ENCODE results near the gene SMTNL2.
A peak's percentile ranks its signal among the peaks of the same experiment; 100 is the strongest.

The SMTNL2 gene

DNA sequence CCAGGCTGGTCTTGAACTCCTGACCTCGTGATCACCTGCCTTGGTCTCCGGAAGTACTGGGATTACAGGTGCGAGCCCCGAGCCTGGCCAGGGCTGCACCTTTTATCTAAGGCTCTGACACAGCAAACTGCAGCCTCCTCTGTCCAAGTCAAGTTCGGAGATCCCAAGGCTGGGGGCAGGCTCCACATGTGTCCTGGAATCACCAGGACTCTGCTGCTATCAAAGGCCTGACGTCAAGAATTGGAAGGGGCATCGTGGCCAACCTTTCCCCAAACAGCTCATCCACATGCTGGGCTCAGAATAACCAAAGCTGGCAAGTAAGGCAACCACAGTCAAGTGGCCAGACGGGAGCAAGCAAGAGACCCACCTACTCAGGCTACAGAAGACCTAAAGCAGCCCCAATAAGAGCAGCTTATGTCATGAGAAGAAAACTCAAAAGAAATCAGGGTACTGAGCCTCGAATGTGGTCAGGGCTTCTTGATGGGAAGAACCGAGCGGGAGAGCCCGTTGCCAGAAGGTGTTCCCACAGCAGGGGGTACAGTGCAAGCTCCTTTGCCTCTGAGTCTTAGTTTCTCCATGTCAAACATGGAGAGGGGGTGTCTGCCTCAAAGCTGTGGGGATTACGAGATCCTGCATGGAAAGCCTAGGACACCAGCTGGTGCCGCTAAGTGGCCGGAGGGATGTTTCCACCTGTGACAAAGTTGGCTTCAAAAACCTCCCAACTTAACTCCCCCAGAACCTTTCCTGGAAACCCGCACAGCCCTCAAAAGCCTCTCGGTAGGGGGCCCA, 37.0 kb upstream of the SMTNL2 start:
- no peak overlapping the region for H3K27ac ChIP-seq (ENCODE audit: low read depth, low read length)
- H3K4me1 ChIP-seq (ENCODE audit: control insufficient read depth, insufficient read depth, low read length, unreplicated experiment): peaks cover 4% of the 10 kb centered on the region
- no peaks in the 10 kb centered on the region for H3K27me3 ChIP-seq (ENCODE audit: insufficient read depth, low read length)
- H3K4me3 ChIP-seq (ENCODE audit: low read depth, low read length): no peak overlapping the region
- H3K36me3 ChIP-seq (ENCODE audit: insufficient read depth, low read length): peaks cover 23% of the 10 kb centered on the region; the same call in 1 of the 2 replicates
- H2AFZ ChIP-seq (ENCODE audit: low read length, unreplicated experiment): no peak overlapping the region
- peaks cover under 1% of the 10 kb centered on the region for H3K79me2 ChIP-seq (ENCODE audit: control insufficient read depth, insufficient read depth, low read length, unreplicated experiment)

DNA sequence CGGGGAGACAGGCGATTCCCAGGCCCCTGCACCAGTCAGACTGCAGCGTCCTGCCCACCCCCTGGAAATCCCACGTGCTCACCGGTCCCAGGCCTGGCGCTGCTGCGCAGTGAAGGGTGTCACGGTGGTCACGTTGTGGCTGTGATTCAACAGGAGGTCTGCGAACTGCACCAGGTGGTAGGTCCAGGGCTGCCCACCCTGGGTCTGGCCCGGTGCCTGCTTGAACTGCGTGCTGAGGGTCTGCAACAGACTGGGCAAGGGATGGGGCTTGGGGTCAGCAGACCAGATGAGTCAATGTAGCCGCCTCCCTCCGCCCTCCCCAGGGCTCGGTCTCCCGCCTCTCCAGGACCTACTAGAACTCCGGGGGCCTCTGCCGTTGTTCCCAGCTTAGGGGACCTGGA, 36.3 kb upstream of the SMTNL2 start:
- no peak overlapping the region for H3K4me3 ChIP-seq (ENCODE audit: low read depth, low read length)
- H3K27me3 ChIP-seq (ENCODE audit: insufficient read depth, low read length): no peaks in the 10 kb centered on the region
- peaks cover 4% of the 10 kb centered on the region for H3K4me1 ChIP-seq (ENCODE audit: control insufficient read depth, insufficient read depth, low read length, unreplicated experiment)
- H3K36me3 ChIP-seq (ENCODE audit: insufficient read depth, low read length): peaks cover 27% of the 10 kb centered on the region; the same call in 1 of the 2 replicates
- no peak overlapping the region for H3K27ac ChIP-seq (ENCODE audit: low read depth, low read length)
- peaks cover 3% of the 10 kb centered on the region for H3K79me2 ChIP-seq (ENCODE audit: control insufficient read depth, insufficient read depth, low read length, unreplicated experiment)
- no peak overlapping the region for H2AFZ ChIP-seq (ENCODE audit: low read length, unreplicated experiment)

DNA sequence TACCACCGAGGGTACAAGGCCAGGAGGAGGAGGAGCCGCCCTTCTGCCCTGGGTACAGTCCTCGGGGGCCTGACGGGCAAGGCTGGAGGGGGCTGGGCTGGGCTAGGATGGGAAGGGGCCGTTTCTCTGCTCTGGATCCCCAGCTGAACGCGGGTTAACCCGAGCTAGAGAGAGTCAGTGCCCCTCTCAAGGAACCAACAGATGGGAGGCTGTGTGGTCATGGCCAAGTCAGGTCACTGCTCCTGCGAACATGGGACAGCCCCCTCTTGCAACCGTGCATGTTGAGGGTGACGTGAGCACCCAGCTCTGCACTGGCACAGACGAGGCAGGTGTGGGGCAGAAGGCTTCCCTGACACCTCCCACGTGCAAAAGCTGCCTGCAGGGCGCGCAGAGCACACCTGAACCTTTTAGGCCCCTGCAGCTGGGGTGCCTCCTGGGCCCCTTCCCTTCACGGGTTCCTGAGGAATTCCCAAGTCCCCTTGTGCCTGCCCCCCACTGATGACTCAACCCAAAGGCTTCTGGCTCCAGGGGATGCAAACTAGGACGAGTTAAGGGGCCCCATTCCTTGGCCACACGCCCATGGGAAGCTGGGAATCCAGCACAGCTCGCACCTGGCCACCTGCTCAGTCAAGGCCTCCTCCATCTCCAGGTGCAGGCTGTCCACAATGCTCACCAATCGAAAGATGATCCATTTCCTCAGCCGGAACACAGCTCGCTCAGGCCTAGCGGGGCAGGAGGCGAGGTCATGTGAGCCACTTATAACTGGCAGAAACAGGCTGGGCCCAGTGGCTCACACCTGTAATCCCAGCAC, 35.4 kb upstream of the SMTNL2 start:
- Histone ChIP-seq H3K27me3 (ENCODE audit: insufficient read depth, low read length) (no peaks in the 10 kb centered on the region), H3K27ac (ENCODE audit: low read depth, low read length) (no peak overlapping the region), H3K36me3 (ENCODE audit: insufficient read depth, low read length) (peaks cover 29% of the 10 kb centered on the region; the same call in 1 of the 2 replicates), H3K4me1 (ENCODE audit: control insufficient read depth, insufficient read depth, low read length, unreplicated experiment) (peaks cover 8% of the 10 kb centered on the region), H3K79me2 (ENCODE audit: control insufficient read depth, insufficient read depth, low read length, unreplicated experiment) (peaks cover 10% of the 10 kb centered on the region), H2AFZ (ENCODE audit: low read length, unreplicated experiment) (no peak overlapping the region), H3K4me3 (ENCODE audit: low read depth, low read length) (no peak overlapping the region)

DNA sequence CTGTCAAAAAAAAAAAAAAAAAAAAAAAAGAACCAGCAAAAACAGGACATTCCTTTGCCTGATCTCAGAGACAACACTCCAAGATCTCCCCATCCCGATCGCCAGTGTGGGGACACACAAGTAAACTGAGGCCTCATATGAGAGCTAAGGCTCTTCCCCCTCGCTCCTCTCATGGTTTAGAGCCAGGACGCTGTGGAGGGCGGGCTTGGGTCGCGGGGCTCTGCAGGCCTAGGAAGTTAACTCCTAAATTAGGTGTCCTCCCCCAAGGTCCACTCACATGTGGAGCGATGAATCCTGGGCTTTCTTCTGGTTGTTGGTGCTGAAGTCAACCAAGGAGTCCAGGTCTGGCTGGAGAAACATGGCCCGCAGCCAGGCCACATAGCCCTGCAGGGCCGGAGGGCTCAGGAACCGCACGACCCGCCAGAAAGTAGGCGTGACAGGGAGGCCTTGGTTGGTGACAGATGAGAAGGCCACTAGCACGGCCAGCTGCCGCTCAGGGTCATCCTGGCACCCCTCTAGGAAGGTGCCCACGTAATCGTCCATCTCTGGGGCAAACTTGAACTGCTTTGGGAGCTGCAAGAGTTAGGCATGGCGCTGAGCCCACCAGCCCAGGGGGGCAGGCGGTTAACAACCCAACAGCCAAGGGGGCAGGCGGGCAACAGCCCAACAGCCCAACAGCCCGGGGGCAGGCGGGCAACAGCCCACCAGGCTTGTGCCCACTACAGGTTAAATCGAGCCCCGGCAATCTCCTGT, 34.4 kb upstream of the SMTNL2 start:
- peaks cover 12% of the 10 kb centered on the region for H3K4me1 ChIP-seq (ENCODE audit: control insufficient read depth, insufficient read depth, low read length, unreplicated experiment)
- H3K4me3 ChIP-seq (ENCODE audit: low read depth, low read length): no peak overlapping the region
- no peak overlapping the region for H3K27ac ChIP-seq (ENCODE audit: low read depth, low read length)
- peaks cover 29% of the 10 kb centered on the region; the same call in 1 of the 2 replicates for H3K36me3 ChIP-seq (ENCODE audit: insufficient read depth, low read length)
- no peak overlapping the region for H2AFZ ChIP-seq (ENCODE audit: low read length, unreplicated experiment)
- peaks cover 20% of the 10 kb centered on the region for H3K79me2 ChIP-seq (ENCODE audit: control insufficient read depth, insufficient read depth, low read length, unreplicated experiment)
- no peaks in the 10 kb centered on the region for H3K27me3 ChIP-seq (ENCODE audit: insufficient read depth, low read length)

DNA sequence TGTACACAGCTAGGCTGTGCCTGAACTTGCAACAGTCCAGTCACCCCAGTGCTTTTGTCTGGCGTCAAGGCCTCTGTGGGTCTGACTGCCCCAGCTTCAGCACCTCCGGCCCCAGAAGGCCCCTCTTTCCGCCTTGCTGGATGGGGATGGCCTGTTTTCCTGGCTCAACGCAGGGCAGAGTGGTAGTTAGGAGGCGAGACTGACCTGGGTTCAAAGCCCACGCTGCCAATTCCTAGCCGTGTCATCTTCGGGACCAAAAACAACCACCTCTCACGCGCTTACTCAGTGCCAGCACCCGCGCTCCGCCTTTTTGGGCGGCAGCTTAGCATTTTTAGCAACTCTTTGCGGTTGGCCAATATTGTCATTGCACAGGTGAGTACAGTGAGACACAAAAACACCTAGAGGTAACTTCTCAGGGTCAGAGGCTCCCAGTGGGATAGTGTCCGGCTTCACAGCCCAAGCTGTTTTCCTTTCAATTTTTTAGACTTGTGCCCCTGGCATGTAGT, 33.7 kb upstream of the SMTNL2 start:
- Histone ChIP-seq H3K79me2 (ENCODE audit: control insufficient read depth, insufficient read depth, low read length, unreplicated experiment) (peaks cover 22% of the 10 kb centered on the region), H3K27me3 (ENCODE audit: insufficient read depth, low read length) (no peaks in the 10 kb centered on the region), H3K4me3 (ENCODE audit: low read depth, low read length) (no peak overlapping the region), H3K27ac (ENCODE audit: low read depth, low read length) (no peak overlapping the region), H2AFZ (ENCODE audit: low read length, unreplicated experiment) (no peak overlapping the region), H3K4me1 (ENCODE audit: control insufficient read depth, insufficient read depth, low read length, unreplicated experiment) (peaks cover 12% of the 10 kb centered on the region), H3K36me3 (ENCODE audit: insufficient read depth, low read length) (peaks cover 29% of the 10 kb centered on the region; the same call in 1 of the 2 replicates)

DNA sequence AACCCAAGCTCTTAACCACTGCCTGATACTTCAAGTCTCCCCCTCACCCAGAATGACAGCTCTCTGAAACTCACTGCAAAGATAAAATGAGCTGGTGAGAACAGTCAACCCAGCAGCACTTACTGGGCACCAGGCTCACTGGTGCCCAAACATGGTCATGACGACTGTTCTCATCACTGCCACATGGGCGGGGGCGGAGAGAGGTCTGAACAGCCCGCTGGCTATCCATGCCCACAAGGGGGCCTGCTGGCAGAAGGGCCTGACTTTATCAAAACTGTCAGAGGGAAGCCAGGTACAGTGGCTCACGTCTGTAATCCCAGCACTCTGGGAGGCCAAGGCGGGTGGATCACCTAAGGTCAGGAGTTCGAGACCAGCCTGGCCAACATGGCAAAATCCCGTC, 33.2 kb upstream of the SMTNL2 start:
- no peak overlapping the region for H3K4me3 ChIP-seq (ENCODE audit: low read depth, low read length)
- no peak overlapping the region for H2AFZ ChIP-seq (ENCODE audit: low read length, unreplicated experiment)
- no peaks in the 10 kb centered on the region for H3K27me3 ChIP-seq (ENCODE audit: insufficient read depth, low read length)
- peaks cover 22% of the 10 kb centered on the region for H3K79me2 ChIP-seq (ENCODE audit: control insufficient read depth, insufficient read depth, low read length, unreplicated experiment)
- peaks cover 18% of the 10 kb centered on the region for H3K4me1 ChIP-seq (ENCODE audit: control insufficient read depth, insufficient read depth, low read length, unreplicated experiment)
- peaks cover 29% of the 10 kb centered on the region; the same call in 1 of the 2 replicates for H3K36me3 ChIP-seq (ENCODE audit: insufficient read depth, low read length)
- H3K27ac ChIP-seq (ENCODE audit: low read depth, low read length): no peak overlapping the region

DNA sequence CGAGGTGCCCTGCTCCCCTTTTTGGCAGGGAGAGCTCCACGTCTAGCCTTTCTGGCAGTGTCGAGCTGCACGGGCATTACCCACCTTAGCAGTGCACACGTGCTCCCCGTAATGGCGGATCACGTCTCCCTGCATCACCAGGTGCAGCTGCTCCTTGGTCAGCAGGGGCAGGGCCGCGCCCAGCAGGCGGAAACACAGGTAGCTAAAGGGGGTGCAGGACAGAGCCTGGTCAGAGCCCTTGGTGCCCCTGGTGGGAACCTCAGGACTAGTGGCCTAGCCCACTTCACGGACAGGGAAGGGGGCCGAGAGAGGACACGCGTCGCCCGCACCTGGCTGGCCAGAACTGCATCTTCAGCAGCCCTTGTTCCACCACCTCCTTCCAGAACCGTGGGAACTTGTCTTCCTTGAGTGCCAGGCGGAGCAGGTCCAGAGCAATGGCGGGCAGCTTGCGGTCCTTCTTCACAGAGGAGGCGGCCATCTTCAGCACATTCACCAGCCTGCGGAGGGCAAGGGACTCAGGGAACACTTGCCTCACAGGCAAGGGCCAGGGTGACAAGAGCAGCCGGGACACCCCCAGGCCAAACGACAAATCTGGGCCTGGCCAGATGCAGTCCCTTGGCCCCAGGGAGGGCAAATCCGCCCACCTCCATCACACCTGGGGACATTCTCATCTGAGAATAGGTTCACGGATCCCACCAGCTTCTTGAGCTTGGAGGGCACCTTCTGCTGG, 32.4 kb upstream of the SMTNL2 start:
- no peak overlapping the region for H3K4me3 ChIP-seq (ENCODE audit: low read depth, low read length)
- peaks cover 22% of the 10 kb centered on the region for H3K79me2 ChIP-seq (ENCODE audit: control insufficient read depth, insufficient read depth, low read length, unreplicated experiment)
- H2AFZ ChIP-seq (ENCODE audit: low read length, unreplicated experiment): no peak overlapping the region
- H3K27me3 ChIP-seq (ENCODE audit: insufficient read depth, low read length): no peaks in the 10 kb centered on the region
- peaks cover 29% of the 10 kb centered on the region; the same call in 1 of the 2 replicates for H3K36me3 ChIP-seq (ENCODE audit: insufficient read depth, low read length)
- H3K27ac ChIP-seq (ENCODE audit: low read depth, low read length): no peak overlapping the region
- peaks cover 19% of the 10 kb centered on the region for H3K4me1 ChIP-seq (ENCODE audit: control insufficient read depth, insufficient read depth, low read length, unreplicated experiment)

DNA sequence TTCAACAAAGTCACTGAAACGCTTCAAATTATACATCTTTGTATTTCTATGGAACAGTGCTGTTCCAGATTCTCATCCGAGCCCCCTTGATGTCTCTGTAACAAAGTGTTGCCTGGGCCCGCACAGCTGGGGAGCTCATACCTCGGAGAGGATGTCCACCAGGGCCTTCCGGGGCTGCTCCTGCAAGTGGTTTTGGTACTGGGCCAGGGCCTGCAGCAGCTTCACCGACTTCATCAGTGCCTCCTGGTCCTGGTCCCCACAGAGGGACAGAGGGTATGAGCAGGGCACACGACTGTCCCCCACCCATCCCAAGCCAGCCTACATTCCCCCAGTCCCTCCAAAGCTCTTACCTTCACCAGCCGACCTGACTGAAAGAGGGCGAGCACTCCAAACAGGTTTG, 30.7 kb upstream of the SMTNL2 start:
- H3K4me1 ChIP-seq (ENCODE audit: control insufficient read depth, insufficient read depth, low read length, unreplicated experiment): peaks cover 19% of the 10 kb centered on the region
- peak overlapping the region; percentile 75 for H3K4me3 ChIP-seq (ENCODE audit: low read depth, low read length)
- peaks cover 22% of the 10 kb centered on the region; the same call in 1 of the 2 replicates for H3K36me3 ChIP-seq (ENCODE audit: insufficient read depth, low read length)
- H3K27me3 ChIP-seq (ENCODE audit: insufficient read depth, low read length): no peaks in the 10 kb centered on the region
- no peak overlapping the region for H3K27ac ChIP-seq (ENCODE audit: low read depth, low read length)
- H2AFZ ChIP-seq (ENCODE audit: low read length, unreplicated experiment): no peak overlapping the region
- H3K79me2 ChIP-seq (ENCODE audit: control insufficient read depth, insufficient read depth, low read length, unreplicated experiment): peaks cover 22% of the 10 kb centered on the region

DNA sequence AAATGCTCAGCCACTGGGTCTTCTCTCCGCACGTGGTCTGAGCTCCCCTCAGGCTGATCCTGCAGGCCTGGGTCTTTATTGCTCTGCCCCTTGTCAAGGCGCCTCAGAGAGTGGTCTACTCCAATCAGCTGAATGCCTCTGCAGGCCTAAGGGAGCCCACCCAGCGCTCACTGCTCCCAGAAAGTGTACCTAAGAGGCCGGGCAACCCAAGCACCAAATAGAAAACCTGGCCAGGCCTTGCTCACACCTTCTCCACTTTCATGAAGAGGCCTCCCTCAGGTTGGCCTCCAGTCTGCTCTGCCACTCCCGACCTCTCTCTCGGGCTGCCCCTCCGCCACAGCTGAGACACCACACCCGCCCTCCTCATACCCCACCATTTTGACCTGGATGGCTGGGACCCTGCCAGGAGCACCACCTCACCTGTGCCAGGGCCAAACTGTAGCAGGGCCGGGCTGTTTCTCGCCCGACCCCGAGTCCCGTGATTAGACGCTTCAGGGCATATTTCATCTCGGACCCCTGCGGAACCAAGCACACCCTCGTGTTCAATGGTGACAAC, 29.8 kb upstream of the SMTNL2 start:
- Histone ChIP-seq H2AFZ (ENCODE audit: low read length, unreplicated experiment) (no peak overlapping the region), H3K27ac (ENCODE audit: low read depth, low read length) (no peak overlapping the region)

More for the DNA sequence above, 29.8 kb upstream of the SMTNL2 start:
- Histone ChIP-seq H3K4me3 (ENCODE audit: low read depth, low read length) (peak overlapping the region; percentile 75), H3K36me3 (ENCODE audit: insufficient read depth, low read length) (peaks cover 22% of the 10 kb centered on the region; the same call in 1 of the 2 replicates), H3K4me1 (ENCODE audit: control insufficient read depth, insufficient read depth, low read length, unreplicated experiment) (peaks cover 15% of the 10 kb centered on the region), H3K27me3 (ENCODE audit: insufficient read depth, low read length) (no peaks in the 10 kb centered on the region), H3K79me2 (ENCODE audit: control insufficient read depth, insufficient read depth, low read length, unreplicated experiment) (peaks cover 22% of the 10 kb centered on the region)
